ENCODE measurements around the gene CCDC78.

GRCh38 chr16:685967-686366 lies 40.3 kb downstream of the CCDC78 start:
- no peak for TF ChIP-seq EZH2phosphoT487 (conservative IDR thresholded peaks at IDR 0.05; ENCODE audit: low read length)
- TF ChIP-seq, protein P1, sequence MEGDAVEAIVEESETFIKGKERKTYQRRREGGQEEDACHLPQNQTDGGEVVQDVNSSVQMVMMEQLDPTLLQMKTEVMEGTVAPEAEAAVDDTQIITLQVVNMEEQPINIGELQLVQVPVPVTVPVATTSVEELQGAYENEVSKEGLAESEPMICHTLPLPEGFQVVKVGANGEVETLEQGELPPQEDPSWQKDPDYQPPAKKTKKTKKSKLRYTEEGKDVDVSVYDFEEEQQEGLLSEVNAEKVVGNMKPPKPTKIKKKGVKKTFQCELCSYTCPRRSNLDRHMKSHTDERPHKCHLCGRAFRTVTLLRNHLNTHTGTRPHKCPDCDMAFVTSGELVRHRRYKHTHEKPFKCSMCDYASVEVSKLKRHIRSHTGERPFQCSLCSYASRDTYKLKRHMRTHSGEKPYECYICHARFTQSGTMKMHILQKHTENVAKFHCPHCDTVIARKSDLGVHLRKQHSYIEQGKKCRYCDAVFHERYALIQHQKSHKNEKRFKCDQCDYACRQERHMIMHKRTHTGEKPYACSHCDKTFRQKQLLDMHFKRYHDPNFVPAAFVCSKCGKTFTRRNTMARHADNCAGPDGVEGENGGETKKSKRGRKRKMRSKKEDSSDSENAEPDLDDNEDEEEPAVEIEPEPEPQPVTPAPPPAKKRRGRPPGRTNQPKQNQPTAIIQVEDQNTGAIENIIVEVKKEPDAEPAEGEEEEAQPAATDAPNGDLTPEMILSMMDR (IDR thresholded peaks at IDR 0.05; ENCODE audit: insufficient read depth, low read length, poor library complexity, severe bottlenecking), result peak; percentile 19
